KMS-11 (cell line): ENCODE measurements around the gene ART5.

Experiments
- H2AFZ ChIP-seq: fragments of 200-600 bp; sonication (generic); 2 replicates; pipeline ENCODE4 v1.6.1; 2016; ENCODE audit warnings: antibody characterized with exemption, mixed run types, low read depth
- H3K27ac ChIP-seq: fragments of 200-600 bp; sonication (generic); 2 replicates; pipeline ENCODE4 v1.6.1; 2016; ENCODE audit warnings: mild to moderate bottlenecking, mixed run types
- H3K27me3 ChIP-seq: fragments of 200-600 bp; sonication (generic); 2 replicates; pipeline ENCODE4 v1.6.1; 2017; ENCODE audit warnings: mild to moderate bottlenecking, low read depth, mixed run types, moderate library complexity; ENCODE audit not compliant: insufficient read depth
- H3K36me3 ChIP-seq: fragments of 200-600 bp; sonication (generic); 2 replicates; pipeline ENCODE4 v1.6.1; 2017; ENCODE audit warnings: mild to moderate bottlenecking, mixed run types; ENCODE audit not compliant: insufficient read depth
- H3K4me1 ChIP-seq: fragments of 200-600 bp; sonication (generic); 2 replicates; pipeline ENCODE4 v1.6.1; 2016; ENCODE audit warnings: mild to moderate bottlenecking, low read depth, mixed run types; ENCODE audit not compliant: poor library complexity, severe bottlenecking
- H3K4me2 ChIP-seq: fragments of 200-600 bp; sonication (generic); 2 replicates; pipeline ENCODE4 v1.7.0; 2016; ENCODE audit warnings: mild to moderate bottlenecking, mixed run types
- H3K4me3 ChIP-seq: fragments of 200-600 bp; sonication (generic); IDR thresholded peaks from 2 replicates; pipeline ENCODE4 v1.6.1; 2017; ENCODE audit warnings: low read depth, low read length, mixed read lengths; ENCODE audit not compliant: insufficient read depth
- H3K79me2 ChIP-seq: fragments of 200-600 bp; sonication (generic); 2 replicates; pipeline ENCODE4 v1.6.1; 2016; ENCODE audit warnings: low read depth, mixed run types; ENCODE audit not compliant: insufficient read depth
- H3K9ac ChIP-seq: fragments of 200-600 bp; sonication (generic); 2 replicates; pipeline ENCODE4 v1.6.1; 2016; ENCODE audit warnings: mild to moderate bottlenecking, mixed run types
- H4K20me1 ChIP-seq: fragments of 200-600 bp; sonication (generic); 2 replicates; pipeline ENCODE4 v1.6.1; 2016; ENCODE audit warnings: mild to moderate bottlenecking, mixed run types; ENCODE audit not compliant: insufficient read depth
- CTCF ChIP-seq: fragments of 200-600 bp; sonication (generic); conservative IDR thresholded peaks from 2 replicates; pipeline ENCODE4 v1.6.1; 2017; ENCODE audit warnings: low read depth, mild to moderate bottlenecking, antibody characterized with exemption, low read length, moderate library complexity, mixed read lengths

The ART5 gene

GRCh38 chr11:3642071-3642951 lies 519 bp upstream of the ART5 start:
- TF ChIP-seq CTCF: no peak
- H3K36me3 ChIP-seq: no peaks in the 10 kb centered on the region
- H4K20me1 ChIP-seq: no peaks in the 10 kb centered on the region
- no peak overlapping the region for H3K27ac ChIP-seq
- H3K27me3 ChIP-seq: no peaks in the 10 kb centered on the region
- H3K4me1 ChIP-seq: peaks cover 5% of the 10 kb centered on the region
- H3K79me2 ChIP-seq: no peaks in the 10 kb centered on the region
- H3K9ac ChIP-seq: peak overlapping the region; percentile 46; the same call in 1 of the 2 replicates
- H2AFZ ChIP-seq: peak overlapping the region; percentile 94
- no peak overlapping the region for H3K4me3 ChIP-seq
- peak overlapping the region; percentile 95 for H3K4me2 ChIP-seq

DNA sequence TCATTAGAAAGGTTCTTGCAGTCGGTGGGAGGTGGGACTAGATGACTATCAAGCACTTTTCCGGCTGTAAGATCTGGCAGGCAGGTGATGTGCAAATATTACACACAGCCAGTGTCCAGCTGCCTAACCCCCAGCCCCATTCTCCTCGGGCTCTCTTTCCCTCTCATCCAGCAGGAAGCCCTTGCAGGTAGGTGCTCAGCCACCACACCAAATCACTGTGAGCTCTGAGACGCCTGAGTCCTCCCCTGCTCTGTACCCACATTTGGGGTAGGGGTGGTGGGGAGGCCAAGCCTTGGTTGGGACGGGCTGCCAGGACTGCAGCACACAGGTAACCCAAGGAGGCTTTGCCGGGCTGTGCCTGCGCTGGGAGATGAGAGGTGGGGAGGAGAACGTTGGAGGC lies 601 bp downstream of the ART5 start:
- Histone ChIP-seq H3K79me2 (no peaks in the 10 kb centered on the region), H3K9ac (no peak overlapping the region), H4K20me1 (no peaks in the 10 kb centered on the region), H3K4me1 (peaks cover 5% of the 10 kb centered on the region), H3K27ac (no peak overlapping the region), H2AFZ (0 out of 2 replicates have a peak overlapping the region, but pooled peaks have one; percentile 94), H3K4me3 (no peak overlapping the region), H3K27me3 (no peaks in the 10 kb centered on the region), H3K36me3 (no peaks in the 10 kb centered on the region), H3K4me2 (no peak overlapping the region)
- no peak for TF ChIP-seq CTCF

DNA sequence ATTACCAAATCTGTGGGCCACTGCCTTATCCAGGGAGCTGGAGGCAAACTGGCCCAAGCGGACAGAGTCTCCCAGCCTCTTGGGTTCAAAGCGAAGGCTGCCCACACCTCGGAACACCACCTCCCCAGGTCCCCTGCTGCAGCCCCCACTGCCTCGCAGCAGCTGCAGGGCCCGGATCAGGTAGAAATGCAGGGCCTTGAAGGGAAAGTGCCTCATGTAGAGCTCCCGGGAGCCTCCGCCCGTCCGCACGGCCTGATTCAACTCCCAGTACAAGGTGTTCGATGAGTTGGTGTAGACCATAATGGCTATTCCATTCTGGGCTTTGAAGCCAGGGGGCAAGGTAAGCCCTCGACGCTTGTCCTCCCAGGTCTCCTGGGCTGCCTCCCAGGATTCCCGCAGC lies 2.0 kb downstream of the ART5 start:
- Histone ChIP-seq H2AFZ (no peak overlapping the region), H3K79me2 (no peaks in the 10 kb centered on the region), H3K27ac (no peak overlapping the region), H3K4me3 (no peak overlapping the region), H3K27me3 (no peaks in the 10 kb centered on the region), H4K20me1 (no peaks in the 10 kb centered on the region), H3K4me2 (no peak overlapping the region), H3K36me3 (no peaks in the 10 kb centered on the region), H3K4me1 (peaks cover 5% of the 10 kb centered on the region), H3K9ac (no peak overlapping the region)
- TF ChIP-seq CTCF: no peak

DNA sequence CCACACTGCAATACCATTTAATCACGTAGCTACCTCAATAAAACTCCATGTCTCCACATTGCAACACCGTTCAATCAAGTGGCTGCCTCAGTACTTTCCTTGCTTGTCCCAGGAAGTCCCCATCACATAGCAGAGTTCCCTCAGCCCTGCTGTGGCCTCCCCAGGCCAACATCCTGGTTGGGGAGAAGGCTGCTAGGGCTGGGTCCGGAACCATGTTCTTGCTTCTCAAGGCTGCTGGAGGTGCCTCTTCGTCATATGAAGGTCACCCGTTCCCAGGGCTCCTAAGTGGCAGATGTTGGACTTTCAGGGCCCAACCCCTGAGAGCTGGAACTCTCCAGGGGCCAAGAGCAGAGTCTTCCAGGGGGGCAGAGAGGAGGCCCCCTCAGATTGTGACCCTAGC lies 3.3 kb downstream of the ART5 start:
- H3K36me3 ChIP-seq: no peaks in the 10 kb centered on the region
- no peak overlapping the region for H3K4me3 ChIP-seq
- H3K9ac ChIP-seq: no peak overlapping the region
- H2AFZ ChIP-seq: no peak overlapping the region
- TF ChIP-seq CTCF: no peak
- H3K4me2 ChIP-seq: no peak overlapping the region
- H3K27me3 ChIP-seq: no peaks in the 10 kb centered on the region
- no peaks in the 10 kb centered on the region for H3K79me2 ChIP-seq
- no peak overlapping the region for H3K27ac ChIP-seq
- H4K20me1 ChIP-seq: no peaks in the 10 kb centered on the region
- H3K4me1 ChIP-seq: peaks cover 5% of the 10 kb centered on the region
